ENCODE data around the gene GLDC.
"Not testable (repeated sequence)": the region's sequence is repeated elsewhere in the genome, so short reads cannot be mapped to it uniquely, and the experiment has no call there.

GLDC gene

DNA sequence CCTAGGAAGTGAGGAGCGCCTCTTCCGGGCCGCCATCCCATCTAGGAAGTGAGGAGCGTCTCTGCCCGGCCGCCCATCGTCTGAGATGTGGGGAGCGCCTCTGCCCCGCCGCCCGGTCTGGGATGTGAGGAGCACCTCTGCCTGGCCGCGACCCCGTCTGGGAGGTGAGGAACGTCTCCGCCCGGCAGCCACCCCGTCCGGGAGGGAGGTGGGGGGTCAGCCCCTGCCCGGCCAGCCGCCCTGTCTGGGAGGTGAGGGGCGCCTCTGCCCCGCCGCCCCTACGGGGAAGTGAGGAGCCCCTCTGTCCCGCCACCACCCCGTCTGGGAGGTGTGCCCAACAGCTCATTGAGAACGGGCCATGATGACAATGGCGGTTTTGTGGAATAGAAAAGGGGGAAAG, 22.7 kb downstream of the GLDC start:
- not testable (repeated sequence) for DNase-seq (ENCODE audit: low read depth in 1 of 2, low spot score in 1 of 2)

DNA sequence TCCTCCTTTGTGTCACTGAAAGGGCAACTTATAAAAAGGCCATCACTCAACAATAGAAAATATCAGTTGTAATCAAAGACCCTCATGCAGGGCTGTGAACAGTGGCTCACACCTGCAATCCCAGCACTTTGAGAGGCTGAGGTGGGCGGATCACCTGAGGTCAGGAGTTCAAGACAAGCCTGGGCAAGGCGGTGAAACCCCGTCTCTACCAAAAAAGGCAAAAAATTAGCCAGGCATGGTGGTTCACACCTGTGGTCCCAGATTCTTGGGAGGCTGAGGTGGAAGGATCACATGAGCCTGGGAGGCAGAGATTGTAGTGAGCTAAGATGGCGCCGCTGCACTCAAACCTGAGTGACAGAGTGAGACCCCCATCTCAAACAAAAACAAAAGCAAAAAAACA, 24.7 kb downstream of the GLDC start:
- no peak for DNase-seq (ENCODE audit: low read depth in 1 of 2, low spot score in 1 of 2)

- DNase-seq (ENCODE audit: low read depth in 1 of 2, low spot score in 1 of 2) = no peak
These were observed 25.2 kb downstream of the GLDC start for GRCh38 chr9:6620353-6620752.

DNA sequence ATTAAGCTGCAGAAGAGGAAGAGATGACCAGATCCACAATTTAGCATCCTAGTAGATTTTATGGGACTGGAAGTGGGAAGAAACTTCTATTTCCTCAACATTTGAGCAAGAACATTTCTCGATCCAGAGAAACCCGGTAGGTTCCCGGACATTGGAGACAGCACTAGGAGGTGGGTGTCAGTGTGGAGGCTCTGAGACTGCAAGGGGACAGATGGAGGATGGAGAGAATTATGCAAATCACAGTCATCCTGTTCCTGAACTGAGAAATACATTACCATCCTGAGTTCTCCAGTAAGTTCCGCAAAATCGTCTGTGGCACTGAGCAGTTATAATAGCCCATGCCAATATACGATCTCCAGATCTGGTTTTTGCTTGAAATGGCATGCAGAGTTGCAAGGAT, 25.6 kb downstream of the GLDC start:
- DNase-seq (ENCODE audit: low read depth in 1 of 2, low spot score in 1 of 2) = no peak

DNA sequence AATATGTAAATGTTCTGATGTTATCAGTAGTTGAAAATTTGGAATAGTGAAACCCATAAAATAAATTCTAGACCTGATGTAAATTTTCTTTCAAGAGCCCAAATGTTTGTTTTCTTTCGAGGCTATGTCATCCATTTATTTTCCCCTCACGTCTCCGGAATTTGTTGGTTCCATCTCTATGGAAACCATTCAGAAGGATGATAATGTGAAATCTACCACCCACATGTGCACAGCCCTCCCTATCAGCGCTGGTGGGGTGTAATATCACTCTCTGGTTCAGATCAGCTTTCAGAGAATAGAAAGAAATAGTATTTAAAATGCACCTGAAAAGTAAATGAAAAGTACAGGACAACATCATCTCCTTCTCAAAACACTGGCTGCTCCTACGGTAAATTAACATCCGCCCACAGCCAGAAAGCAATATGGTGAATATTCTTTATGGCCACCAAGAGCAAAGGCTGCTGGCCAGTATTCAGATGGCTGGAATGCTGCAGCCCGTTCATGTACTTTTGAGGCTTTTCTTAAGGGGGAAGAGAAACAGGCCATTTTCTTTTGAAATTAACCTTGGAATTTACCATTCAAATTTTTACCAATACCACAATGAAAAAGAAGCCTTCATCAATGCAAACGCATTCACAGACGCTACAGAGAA, 28.5 kb downstream of the GLDC start:
- no peak for DNase-seq (ENCODE audit: low read depth in 1 of 2, low spot score in 1 of 2)

DNA sequence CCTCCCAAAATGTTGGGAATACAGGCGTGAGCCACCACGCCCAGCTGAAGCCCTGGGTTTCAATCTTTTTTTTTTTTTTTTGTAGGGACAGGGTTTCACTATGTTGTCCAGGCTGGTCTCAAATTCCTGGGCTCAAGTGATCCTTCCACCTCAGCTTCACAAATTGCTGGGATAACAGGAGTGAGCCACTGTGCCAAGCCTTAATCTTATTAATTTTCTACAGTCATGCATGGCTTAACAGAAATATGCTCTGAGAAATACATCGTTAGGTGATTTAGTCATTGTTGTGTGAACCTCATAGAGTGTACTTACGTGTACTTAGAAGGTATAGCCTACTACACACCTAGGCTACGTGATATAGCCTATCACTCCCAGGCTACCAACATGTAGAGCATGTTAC, 31.0 kb downstream of the GLDC start:
- no peak for DNase-seq (ENCODE audit: low read depth in 1 of 2, low spot score in 1 of 2)

DNA sequence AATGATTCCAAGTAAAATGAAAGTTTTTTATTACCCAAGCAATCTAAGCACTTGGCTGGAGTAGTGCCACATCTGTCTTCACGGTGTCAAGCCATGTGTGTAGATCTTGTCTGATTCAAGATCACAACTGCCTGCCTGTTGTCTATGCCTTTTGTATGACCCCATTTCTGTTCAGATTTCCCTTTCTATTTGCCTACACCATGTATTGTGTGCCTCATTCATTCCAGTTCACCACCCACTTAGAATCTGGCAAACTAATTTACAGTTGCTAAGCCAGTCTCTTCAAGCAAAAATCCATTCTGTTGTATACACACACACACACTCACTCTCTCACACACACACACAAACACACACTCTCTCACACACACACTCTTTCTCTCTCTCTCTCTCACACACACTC, 33.7 kb downstream of the GLDC start:
- no peak for DNase-seq (ENCODE audit: low read depth in 1 of 2, low spot score in 1 of 2)

GRCh38 chr9:6610073-6610472, 35.5 kb downstream of the GLDC start:
- no peak for DNase-seq (ENCODE audit: low read depth in 1 of 2, low spot score in 1 of 2)

DNA sequence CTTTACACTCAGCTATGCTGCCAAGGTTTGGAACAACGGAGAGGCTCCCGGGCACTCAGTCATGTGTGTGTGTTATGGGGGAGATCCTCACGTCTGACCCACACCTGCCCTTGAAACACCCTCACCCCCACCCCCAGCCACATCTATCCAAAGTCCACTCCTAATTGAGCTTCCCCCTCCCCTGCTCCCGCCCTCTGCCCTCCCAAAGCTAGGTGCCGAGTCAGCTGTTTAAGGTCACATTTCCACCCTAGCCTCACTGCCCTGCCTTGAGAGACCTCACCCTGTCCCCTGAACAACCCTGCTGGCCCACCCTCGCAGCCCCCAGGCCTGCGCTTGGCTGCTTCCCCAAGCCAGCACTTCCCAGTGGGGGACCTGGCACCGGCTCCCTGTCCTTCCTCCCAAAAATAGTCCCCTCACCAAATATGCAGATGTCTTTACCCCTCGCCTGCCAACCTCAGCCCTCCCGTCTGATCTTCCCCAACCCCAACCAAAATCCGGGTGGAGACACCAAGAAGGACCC, 36.0 kb downstream of the GLDC start:
- no peak for DNase-seq (ENCODE audit: low read depth in 1 of 2, low spot score in 1 of 2)

DNA sequence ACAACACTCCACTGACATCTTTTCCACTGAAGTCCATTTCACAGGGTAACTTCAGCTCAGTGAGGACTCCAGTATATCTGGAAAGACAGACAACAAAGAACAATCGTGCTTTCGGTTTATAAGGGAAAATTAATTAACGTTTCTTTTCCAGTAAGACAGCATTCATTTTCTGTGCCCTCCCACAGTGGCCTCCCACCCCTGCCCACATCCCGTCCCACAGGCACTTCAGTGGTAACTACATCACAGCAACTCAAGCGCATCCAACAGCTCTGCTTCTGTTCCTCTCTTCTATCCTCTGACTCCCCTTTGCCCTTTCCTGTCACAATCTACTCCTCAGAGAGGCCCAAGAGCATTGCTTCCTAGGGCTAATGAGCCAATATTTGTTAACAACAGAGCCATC, 40.3 kb downstream of the GLDC start:
- no peak for DNase-seq (ENCODE audit: low read depth in 1 of 2, low spot score in 1 of 2)

DNA sequence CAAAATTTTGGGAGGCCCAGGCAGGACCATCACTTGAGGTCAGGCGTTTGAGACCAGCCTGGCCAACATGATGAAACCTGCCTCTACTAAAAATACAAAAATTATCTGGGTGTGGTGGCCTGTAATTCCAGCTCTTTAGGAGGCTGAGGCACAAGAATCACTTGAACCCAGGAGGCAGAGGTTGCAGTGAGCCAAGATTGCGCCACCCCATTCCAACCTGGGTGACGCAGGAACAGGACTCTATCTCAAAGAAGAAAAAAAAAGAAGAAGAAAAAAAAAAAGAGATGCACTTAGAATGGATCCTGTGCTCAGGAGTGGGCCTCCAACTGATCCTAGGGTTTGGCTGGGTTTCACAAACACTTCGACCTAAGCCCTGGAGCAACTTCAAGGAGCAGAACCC, 45.1 kb downstream of the GLDC start:
- DNase-seq (ENCODE audit: low read depth in 1 of 2, low spot score in 1 of 2) = no peak

- DNase-seq (ENCODE audit: low read depth in 1 of 2, low spot score in 1 of 2) = no peak
These were observed 45.5 kb downstream of the GLDC start for GRCh38 chr9:6600006-6600405.

DNA sequence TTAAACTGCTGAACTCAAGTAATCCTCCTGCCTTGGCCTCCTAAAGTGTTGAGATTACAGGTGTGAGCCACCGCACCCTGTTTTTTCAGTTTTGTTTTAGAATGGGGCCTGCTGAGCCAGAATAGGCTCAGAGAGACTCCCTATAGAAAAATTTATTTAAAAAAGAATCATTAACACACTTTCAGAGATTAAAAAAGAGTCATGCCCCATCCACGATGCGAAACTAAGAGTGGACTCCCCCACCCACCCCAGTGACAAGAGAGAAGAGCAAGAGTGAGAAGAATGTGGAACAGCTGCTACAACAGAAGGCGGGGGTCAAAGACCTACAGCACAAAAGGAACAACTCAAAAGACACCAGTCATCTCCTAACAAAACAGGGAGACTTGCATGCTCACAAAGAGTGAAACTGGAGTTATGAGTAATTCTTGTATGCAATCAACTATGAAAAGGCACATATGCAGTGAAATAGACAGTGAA, 47.2 kb downstream of the GLDC start:
- DNase-seq (ENCODE audit: low read depth in 1 of 2, low spot score in 1 of 2) = no peak

DNA sequence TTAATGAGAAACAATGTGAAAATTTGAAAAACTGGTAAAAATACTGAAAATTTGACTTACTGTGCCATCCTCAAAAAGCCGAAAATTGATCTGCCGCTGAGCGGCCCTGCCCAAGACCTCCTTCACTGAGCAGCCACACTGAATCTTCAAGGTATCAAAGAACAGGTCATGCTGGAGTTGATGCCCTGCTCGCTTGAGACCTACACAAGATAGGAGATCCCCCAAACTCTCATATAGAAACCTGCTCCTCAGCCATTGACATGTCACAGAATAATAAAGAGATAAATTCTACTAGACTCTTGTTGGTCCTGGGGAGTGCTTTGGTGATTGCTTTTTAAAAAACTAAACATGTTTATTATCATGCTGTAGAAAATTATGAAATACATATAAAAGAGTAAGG, 52.7 kb downstream of the GLDC start:
- no peak for DNase-seq (ENCODE audit: low read depth in 1 of 2, low spot score in 1 of 2)

- DNase-seq (ENCODE audit: low read depth in 1 of 2, low spot score in 1 of 2) = no peak
These were observed 53.3 kb downstream of the GLDC start for GRCh38 chr9:6592231-6592630.

- no peak for DNase-seq (ENCODE audit: low read depth in 1 of 2, low spot score in 1 of 2)
These were observed 54.7 kb downstream of the GLDC start for GRCh38 chr9:6590772-6591384.

- DNase-seq (ENCODE audit: low read depth in 1 of 2, low spot score in 1 of 2) = no peak
These were observed 55.2 kb downstream of the GLDC start for GRCh38 chr9:6590334-6590733.

DNA sequence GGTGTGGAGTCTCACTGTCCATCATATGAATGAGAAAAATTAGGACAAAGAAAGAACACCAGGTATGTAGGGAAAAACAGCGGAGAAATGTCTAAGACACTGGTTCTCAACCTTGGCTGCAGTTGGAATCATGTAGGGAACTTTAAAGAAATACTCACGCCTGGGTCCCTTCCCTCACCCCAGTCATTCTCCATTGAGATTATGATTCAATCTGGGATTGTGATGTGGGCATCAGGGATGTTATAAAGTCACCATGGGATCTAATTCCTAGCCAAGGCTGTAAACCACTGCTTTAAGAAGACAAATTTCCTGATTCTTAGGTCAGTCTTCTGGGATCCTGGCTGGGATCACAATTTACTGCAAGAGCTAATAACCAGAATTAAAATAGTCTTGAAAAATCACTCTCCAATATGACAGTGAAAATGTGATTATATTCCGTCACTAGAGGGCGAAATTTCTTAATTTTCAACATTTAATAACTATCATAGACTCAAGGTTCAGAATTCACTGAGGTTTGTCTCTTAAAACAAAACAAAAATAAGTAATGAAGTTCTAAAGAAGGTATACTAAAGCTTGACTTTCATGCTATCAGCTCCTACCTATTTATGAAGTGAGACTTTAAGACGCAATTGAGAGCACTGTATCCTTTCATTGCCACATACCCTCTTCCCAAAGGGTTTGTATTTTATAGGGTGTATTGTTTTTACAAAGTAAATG, 60.5 kb downstream of the GLDC start:
- no peak for DNase-seq (ENCODE audit: low read depth in 1 of 2, low spot score in 1 of 2)

DNA sequence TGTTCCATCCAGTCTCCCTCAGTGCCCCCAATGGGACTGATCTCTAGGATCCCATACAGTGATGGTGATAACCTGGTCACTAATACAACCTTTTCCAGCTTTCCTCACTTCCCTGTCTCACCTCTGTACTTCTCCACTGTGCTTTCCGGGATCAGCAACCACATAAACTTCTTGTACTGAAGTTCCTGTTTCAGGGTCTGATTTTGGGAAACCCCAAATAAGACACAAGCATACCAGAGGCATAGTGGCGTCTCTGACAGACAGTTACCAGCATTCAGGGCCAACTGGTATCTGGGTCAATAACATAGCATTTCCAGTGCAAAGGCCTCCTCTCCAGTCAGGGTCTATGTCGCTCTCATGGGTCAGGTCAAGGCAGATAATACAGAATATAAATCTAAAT, 64.3 kb downstream of the GLDC start:
- DNase-seq (ENCODE audit: low read depth in 1 of 2, low spot score in 1 of 2) = no peak

DNA sequence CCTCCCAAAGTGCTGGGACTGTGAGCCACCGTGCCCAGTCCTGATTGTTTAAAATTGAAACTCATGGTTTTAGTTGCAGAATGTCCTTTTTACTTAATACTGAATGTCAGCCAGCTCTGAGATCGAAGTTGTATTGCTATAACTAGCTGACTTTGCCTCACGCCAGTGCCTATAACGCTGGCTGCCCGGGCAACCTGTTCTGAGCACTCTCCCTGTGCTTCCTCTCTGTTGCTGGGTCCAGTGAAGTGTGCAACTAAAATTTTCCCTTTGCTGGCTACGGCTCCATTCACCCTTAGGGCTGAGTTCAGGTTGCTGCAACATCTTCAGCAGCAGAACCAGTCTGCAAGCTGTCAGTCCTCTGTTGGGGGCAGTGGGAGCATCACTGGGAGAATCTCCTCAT, 65.9 kb downstream of the GLDC start:
- no peak for DNase-seq (ENCODE audit: low read depth in 1 of 2, low spot score in 1 of 2)

DNA sequence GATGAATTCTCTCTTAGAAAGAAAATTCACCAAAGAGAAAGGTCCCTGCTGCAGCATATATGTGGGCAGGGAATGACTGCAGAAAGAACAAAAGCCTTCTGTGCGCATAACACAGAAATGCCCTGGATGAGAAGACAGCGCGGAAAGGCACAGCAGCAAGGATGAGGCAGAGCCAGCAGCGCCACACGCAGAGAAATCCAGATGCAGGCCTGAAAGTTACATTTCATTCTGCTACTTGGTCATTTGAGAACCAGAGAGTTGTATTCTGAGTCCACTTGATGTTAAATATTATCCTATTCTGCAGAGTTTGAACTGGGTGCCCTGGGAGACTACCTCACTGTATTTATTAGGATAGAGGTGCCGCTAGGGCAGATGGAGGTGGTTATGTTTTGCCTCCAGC, 68.5 kb downstream of the GLDC start:
- no peak for DNase-seq (ENCODE audit: low read depth in 1 of 2, low spot score in 1 of 2)

- DNase-seq (ENCODE audit: low read depth in 1 of 2, low spot score in 1 of 2) = no peak
These were observed 70.0 kb downstream of the GLDC start for GRCh38 chr9:6575324-6576034.
